NCI-H2171 treated with DMSO at 0.1 percent for 48 hours (cell line): Measurements from ENCODE around the gene RNF14.

Experiments used
- DNase-seq: peaks from one replicate; lab custom pipeline; 2025; lab: John Stamatoyannopoulos, UW

RNF14 gene

GRCh38 chr5:141947316-141947715 lies 21.6 kb upstream of the RNF14 start:
- no peak for DNase-seq

- DNase-seq, result no peak
These were observed 20.1 kb upstream of the RNF14 start for GRCh38 chr5:141948812-141949211.

GRCh38 chr5:141949511-141949910 lies 19.4 kb upstream of the RNF14 start:
- no peak for DNase-seq

DNA sequence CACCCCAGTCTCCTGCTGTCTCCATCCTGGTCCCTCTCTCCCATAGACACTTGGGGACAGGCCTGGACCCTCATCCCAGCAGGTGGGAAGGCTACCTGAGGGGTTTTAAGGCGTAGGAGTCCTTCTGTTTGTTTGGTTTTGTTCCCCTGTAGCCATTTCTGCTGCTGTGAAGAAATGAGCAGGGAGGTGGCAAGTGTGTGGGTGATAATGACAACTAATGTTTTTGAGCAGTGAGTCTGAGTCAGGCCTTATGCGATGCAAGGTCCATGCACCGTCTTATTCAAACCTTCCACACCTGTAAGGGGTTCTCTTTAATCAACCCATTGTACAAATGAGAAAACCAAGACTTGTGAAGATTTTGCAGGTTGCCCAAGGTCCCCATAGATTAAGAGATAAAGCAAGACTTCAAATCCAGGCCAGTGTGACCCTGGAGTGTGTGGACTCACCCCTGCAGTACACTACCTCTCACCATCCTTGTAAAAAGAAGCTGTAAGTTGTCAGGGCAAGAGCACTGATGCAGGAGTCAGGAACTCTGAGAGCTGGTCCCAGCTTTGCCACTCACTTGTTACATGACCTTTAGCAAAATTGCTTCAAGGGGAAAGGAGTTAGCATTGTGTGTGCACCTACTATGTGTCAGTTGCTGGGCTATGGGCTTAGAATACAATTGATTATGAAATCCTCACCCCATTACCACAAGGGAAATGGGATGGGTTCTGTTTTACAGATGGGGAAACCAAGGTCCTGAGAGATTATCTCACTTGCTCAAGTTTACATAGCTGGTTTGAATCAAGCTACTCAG lies 18.5 kb upstream of the RNF14 start:
- DNase-seq, result no peak

GRCh38 chr5:141951332-141951781 lies 17.5 kb upstream of the RNF14 start:
- no peak for DNase-seq

- DNase-seq, result no peak
These were observed 16.9 kb upstream of the RNF14 start for GRCh38 chr5:141952020-141952419.

GRCh38 chr5:141954194-141954593 lies 14.7 kb upstream of the RNF14 start:
- no peak for DNase-seq

- DNase-seq, result no peak
These were observed 11.4 kb upstream of the RNF14 start for GRCh38 chr5:141957367-141957996.

DNA sequence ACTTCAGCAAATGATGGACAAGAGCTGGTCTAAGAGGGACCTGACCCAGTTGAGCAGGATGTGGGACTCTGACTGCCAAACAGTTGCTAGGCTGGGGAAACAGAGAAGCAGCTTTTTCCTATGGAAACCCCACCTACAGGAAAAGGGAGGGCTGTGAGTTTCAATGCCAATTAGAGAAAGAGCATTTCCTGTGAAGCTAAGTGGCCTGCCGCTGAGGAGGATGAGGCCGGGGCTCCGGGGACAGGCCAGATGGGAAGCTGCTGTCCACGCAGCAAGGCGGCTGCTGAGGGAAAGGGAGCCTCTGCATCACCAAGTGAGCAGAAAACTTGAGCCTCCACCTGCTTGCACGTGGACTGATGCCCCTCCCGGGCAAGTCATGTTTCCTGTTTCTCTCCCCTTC lies 10.8 kb upstream of the RNF14 start, which contains the start of gene PCDH12:
Gene PCDH12 (minus strand): TSS at position 90 of the 400 bp plus-strand sequence. CDS start 351 bp downstream, outside the sequence.
- no peak for DNase-seq

- DNase-seq, result no peak
These were observed 10.2 kb upstream of the RNF14 start for GRCh38 chr5:141958546-141959172.

- DNase-seq, result no peak
These were observed 8.9 kb upstream of the RNF14 start for GRCh38 chr5:141960018-141960417.

DNA sequence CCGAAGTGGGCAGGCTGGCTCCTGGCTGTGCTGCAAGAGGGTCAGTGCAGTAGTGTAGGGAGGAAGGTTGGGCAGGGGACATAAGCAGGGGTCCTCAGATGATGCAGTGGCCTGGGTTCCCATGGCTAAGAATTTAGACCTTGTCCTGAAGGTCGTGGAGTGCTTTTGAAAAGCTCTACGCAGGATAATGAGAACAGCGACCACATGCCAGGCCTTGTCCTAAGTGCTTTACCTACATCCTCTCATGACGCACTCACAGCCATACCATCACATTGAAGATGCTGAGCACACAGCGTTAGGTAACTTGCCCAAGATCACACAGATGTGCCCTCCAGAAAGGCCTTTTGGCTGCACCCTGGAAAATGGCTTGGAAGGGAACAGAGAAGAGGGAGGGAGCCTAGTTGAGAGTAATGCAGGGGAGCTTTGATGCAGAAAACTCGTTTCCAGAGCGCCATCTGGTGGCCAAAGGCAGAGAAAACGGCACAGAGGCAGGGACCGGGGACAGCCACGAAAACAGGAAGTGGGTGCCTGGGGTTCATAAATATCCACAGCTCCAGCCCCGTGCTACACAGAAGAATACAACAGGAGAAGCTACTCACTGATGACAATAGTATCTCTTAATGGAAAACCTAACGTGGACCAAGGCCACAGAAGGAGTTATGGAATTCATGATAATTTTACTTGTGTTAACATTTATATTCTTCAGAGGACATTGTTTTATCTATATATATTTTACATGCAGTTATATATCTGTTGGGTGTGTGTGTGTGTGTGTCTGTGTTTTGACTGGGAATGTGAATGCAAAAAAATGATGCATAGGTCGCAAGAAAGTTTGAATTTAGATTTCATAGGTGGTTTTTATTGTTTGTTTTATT lies 8.2 kb upstream of the RNF14 start:
- peak; percentile 63 for DNase-seq

GRCh38 chr5:141961466-141961865 lies 7.4 kb upstream of the RNF14 start:
- no peak for DNase-seq

DNA sequence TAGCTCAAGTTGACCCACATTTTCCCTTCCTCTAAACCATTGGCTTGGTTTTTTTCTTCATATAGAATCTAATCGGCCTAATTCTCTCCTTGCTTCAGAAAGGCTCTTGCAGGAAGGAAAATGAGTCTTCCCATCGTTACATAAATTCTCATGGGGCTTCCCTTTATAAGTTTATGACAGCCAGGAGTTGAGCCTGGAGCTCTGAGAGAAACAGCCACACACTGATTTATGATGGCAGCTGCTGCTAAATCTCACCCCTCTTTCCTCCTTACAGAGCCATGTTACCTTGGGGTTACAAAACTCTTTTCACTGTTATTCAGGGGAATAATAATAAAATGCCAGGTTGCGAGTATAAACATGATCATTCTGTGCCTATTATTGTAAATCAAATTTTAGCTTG lies 5.2 kb upstream of the RNF14 start:
- DNase-seq, result no peak

DNA sequence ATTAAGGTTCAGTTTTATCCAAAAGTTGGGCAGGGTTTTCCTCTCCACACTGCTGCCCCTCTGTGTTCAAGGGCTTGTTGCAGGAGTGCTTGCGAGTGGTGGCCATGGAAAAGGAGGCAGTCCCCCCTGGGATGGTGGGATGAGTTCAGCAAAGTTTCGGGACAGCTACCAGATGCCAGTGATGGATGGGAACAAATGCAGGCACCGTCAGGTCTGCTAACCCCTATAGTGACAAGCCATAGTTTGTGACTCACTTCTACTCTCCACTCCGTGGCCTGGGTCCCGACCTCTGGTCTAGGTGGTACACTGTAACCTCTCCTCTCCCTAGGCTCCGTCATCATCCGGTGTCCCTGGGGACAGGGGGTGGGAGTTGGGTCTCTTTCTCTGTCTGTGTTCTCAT lies 3.8 kb upstream of the RNF14 start:
- DNase-seq, result no peak

DNA sequence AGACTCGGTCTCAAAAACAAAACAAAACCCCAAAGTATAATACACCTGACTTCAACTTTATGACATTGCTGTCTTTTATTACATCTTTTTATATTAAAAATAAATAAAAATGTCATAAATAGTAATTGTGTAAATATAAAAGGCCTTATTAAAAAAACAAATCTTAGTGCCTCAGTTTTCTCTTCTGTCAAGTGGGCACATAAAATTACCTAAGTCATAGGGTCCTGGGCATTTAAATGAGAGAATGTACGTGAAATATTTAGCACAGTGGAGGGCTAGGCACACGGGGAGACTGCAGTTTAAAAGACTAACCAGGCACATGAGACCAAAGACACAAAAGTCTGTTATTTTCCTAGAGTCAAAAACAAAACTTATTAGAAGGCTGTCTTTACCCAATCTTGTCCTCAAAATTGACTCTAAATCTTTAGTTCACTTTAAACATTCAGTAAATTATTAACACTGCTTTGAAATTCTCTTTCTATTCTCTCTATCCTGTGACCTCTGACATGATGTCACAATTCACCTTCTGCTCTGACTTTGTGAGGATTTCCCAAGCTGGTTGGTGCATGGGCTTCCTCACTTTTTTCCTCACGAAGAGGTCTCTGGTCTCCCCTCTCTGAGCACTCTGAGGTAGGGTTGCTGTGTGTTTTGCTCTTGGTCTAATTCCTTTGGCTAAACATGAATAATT lies 2.5 kb upstream of the RNF14 start:
- DNase-seq, result no peak

DNA sequence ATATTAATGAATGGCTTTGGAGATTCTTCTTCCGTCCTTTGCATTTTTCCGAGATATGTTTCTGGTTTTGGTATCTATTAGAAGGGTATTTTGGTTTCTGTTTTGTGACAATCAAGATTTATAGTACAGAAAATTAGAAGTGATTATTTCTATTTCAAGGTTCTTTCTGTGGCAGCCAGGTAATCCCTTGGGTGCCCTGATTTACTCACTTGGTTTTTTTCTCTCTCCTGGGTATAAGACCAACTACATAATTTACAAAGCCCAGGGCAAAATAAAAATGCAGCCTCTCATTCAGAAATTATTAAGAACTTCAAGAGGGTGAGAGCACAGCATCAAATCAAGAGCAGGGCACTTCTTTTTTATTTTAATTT lies 2.0 kb upstream of the RNF14 start:
- no peak for DNase-seq

GRCh38 chr5:141969783-141970771 lies 1.2 kb downstream of the RNF14 start:
- no peak for DNase-seq

- no peak for DNase-seq
These were observed 5.1 kb downstream of the RNF14 start for GRCh38 chr5:141973871-141974595.

GRCh38 chr5:141976176-141976575 lies 7.3 kb downstream of the RNF14 start:
- no peak for DNase-seq
